ENCODE measurements around the gene CYP2W1.
A peak's percentile ranks its signal among the peaks of the same experiment; 100 is the strongest.
"Not testable (repeated sequence)": the region's sequence is repeated elsewhere in the genome, so short reads cannot be mapped to it uniquely, and the experiment has no call there.

Gene CYP2W1

DNA sequence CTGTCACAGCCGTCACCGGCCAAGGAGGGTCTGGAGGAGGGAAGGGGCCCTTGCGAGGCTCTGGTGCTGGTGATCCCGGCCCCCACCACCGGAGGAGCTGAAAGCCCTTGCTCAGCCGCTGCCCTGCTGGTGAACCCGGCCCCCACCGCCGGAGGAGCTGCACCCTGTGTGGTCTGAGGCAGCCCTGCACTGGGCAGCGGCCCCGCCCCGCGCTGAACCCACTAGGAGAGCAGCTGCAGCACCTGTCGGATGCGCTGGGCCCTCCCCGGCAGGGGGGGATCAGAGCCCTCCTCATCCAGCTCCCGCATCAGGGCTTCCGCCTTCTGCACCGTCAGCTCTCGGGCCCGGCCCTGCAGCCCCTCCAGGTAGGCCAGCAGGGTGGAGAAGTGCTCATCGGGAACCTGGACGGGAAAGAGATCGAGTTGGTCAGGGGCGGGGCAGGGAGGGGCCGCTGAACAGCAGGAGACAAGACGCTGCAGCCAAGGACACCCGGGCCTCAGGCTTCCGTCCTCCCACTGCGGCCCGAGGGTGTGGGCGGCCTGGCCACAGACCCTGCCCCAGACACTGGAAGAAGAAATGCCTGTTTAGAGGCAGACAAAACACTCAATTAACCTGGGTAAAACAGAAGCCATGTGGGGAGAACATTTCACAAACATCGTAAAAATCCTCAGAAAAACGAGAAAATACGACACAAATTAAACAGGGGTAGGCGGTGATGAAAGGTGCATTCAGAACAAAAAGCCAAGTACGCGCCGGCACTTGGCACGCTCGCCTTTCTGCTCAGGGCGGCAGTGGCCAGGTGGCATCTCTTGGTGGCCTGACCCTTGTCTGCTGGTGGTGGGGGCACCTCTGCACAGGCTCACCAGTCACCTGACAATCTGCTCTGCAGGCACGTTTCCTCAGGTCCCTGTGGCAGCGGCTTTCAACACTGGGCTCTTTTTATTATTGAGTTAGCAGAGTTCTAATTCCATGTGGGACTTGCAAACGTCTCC is 14.7 kb downstream of the CYP2W1 start:
- DNase-seq (ENCODE audit: low spot score): no peak

DNA sequence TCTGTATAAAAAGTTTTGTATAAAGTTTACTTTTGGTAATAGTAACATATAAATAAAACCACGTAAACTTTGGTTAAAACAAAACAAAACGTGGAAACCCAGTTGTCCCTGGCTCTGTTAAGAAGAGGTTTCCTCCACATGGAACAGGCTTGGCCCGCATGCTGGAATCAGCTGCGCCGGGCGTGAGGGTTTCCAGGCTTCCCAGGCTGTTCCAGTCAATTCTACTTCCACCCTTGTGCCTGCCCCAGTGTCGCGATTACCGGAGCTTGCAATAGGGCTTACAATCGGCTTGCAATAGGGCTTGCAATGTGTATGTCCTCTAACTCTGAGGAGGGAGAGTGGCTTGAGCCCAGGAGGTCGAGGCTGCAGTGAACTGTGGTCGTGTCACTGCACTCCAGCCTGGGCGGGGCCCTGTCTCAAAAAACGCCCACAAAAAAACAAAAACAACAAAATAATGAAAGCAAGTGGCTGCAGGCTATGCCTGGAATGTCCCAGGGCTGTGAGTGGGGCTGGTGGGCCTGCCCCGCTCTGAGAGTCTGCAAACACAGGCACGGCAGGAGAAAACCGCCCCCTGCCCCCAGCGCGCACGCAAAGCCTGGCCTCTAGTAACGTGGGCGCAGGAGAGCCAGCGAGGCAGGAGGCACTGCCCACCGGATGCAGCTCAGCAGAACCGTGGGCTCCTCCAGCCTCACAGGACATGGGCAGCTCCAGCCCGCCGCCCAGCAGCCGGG is 16.3 kb downstream of the CYP2W1 start:
- no peak for DNase-seq (ENCODE audit: low spot score)

GRCh38 chr7:999941-1000935 is 17.3 kb downstream of the CYP2W1 start:
- peak; percentile 84 for DNase-seq (ENCODE audit: low spot score)

DNA sequence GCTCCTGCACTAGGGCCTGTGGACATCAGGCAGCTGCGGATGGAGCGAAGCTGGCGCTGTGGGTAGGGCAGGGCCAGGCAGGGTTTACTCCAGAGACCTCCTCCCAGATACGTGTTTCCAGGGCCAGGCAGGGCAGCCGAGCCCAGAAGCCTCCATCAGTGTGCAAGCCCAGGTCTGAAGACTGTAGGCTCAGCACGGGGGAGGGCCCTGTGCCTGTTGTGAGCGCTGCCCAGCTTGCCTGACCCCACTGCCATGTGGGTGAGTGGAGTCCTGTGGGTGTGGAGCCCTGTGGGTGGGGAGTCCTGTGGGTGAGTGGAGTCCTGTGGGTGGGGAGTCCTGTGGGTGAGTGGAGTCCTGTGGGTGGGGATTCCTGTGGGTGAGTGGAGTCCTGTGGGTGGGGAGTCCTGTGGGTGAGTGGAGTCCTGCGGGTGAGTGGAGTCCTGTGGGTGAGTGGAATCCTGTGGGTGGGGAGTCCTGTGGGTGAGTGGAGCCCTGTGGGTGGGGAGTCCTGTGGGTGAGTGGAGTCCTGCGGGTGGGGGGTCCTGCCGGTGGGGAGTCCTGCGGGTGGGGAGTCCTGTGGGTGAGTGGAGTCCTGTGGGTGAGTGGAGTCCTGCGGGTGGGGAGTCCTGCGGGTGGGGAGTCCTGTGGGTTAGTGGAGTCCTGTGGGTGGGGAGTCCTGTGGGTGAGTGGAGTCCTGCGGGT is 18.2 kb downstream of the CYP2W1 start:
- peak; percentile 68 for DNase-seq (ENCODE audit: low spot score)

GRCh38 chr7:1002026-1002425 is 19.0 kb downstream of the CYP2W1 start:
- not testable (repeated sequence) for DNase-seq (ENCODE audit: low spot score)

GRCh38 chr7:1002445-1002844 is 19.5 kb downstream of the CYP2W1 start:
- DNase-seq (ENCODE audit: low spot score): not testable (repeated sequence)

GRCh38 chr7:1004018-1004852 is 21.3 kb downstream of the CYP2W1 start:
- peak; percentile 89 for DNase-seq (ENCODE audit: low spot score)

GRCh38 chr7:1005303-1005702 is 22.3 kb downstream of the CYP2W1 start:
- DNase-seq (ENCODE audit: low spot score): no peak

GRCh38 chr7:1007901-1008300 is 24.9 kb downstream of the CYP2W1 start:
- peak; percentile 56 for DNase-seq (ENCODE audit: low spot score)

GRCh38 chr7:1008733-1009363 is 25.9 kb downstream of the CYP2W1 start:
- DNase-seq (ENCODE audit: low spot score): no peak

GRCh38 chr7:1009747-1010146 is 26.8 kb downstream of the CYP2W1 start:
- DNase-seq (ENCODE audit: low spot score): no peak

DNA sequence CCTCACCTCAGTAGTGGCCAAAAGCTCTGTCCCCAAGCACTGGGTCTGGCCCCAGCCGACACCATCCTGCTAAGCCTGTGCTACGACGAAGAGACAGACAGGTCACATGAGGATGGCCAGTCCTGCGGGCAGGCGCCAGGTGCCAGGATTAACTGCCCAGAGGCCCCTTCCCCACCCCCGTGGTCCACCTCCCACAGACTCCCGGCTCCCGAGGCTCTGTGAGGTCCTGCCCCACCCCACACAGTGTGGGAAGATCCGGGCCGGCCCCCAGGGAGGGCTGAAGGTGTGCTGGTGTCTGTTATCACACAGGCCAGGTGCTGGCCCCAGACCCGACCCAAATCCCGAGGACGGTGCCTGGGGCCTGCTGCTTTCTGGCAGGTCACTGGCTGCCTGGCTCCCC is 27.2 kb downstream of the CYP2W1 start:
- no peak for DNase-seq (ENCODE audit: low spot score)

- no peak for DNase-seq (ENCODE audit: low spot score)
Observed at GRCh38 chr7:1011297-1012003, 28.5 kb downstream of the CYP2W1 start.

DNA sequence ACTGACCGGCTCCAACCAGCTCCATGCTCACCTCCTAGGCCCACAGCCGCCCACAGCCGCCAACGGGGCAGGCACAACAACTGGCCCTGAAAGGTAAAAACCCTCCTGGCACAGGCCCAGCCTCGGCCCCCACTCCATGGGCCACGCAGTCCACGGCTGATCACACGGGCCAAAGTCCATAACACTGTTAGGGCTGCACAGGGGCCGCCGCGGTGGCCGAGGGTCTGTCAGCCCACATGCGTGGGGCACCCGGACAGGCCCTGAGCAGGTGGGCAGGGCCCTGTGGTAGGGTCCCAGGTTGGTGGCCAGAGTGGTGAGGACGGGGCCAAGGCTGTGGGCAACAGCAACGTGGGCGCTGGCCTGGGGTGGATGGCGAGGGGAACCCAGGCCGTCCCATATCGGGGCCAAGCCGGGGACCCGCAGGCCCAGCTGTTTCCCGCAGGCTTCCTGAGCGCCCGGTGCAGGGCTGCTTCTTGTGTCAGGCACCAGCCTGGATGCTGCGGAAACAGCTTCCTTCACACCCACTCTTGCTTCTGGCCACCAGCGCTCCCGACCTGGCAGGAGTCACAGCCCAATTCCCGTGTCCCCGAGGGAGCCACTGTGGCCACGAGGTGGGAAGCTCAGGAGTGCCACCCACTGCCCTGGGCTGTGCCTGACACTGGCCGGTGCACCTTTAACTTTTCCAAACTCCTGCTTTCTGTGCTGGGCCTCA is 29.2 kb downstream of the CYP2W1 start:
- DNase-seq (ENCODE audit: low spot score): no peak

DNA sequence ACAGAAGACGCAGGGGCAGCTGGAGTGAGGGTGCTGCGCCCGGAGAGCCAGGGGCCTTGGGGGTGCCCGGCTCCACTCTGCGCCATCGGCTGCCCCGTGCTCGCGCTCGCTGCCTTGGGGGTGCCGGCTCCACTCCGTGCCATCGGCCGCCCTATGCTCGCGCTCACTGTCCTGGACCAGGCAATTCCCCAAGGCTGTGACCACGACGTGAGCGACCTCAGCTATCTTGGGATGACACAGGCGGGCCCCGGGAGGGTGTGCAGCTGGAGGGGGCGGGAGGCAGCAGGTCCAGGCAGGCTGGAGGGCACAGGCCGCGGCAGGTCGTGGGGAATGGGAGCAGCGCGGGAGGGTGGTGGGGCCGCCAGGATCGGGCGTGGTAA is 29.7 kb downstream of the CYP2W1 start:
- DNase-seq (ENCODE audit: low spot score): no peak

- no peak for DNase-seq (ENCODE audit: low spot score)
Observed at GRCh38 chr7:1013581-1013980, 30.6 kb downstream of the CYP2W1 start.

DNA sequence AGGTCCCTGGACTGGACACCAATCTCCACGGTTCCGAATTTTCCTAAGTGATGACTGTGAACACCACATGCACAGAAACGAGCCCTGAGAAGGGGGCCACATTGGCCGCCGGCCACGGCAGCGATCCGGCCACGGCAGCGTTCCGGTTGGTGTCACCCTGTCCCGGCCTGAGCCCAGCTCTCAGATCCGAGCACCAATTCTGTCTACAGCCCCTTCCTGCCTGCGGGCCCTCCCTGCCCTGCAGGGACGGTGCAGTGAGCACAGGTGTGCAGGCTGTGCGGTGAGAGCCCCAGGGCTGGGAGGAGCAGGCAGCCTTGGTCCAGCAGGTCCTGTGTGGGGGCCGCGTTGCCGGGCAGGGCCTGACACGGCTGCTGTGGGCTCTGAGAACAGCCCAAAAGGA is 31.7 kb downstream of the CYP2W1 start:
- DNase-seq (ENCODE audit: low spot score): no peak

All from NAMALWA (cell line).